Activated naive CD4-positive, alpha-beta T cell treated with anti-CD3 and anti-CD28 coated beads, Interleukin-2, amount 50 U/mL, for 24 hours (primary cell): ENCODE results near the gene DSCAM.
"Not testable (repeated sequence)": the region's sequence is repeated elsewhere in the genome, so short reads cannot be mapped to it uniquely, and the experiment has no call there.

Experiments
- H3K27ac Mint-ChIP-seq: one replicate; pipeline ENCODE4 v1.8.0; 2021; ENCODE audit warnings: mild to moderate bottlenecking, mixed read lengths
- H3K27me3 Mint-ChIP-seq: one replicate; pipeline ENCODE4 v1.8.0; 2021; ENCODE audit warnings: mixed read lengths
- H3K36me3 Mint-ChIP-seq: one replicate; pipeline ENCODE4 v1.8.0; 2021; ENCODE audit warnings: mixed read lengths
- H3K4me1 Mint-ChIP-seq: one replicate; pipeline ENCODE4 v1.8.0; 2021; ENCODE audit warnings: mixed read lengths
- H3K4me3 Mint-ChIP-seq: one replicate; pipeline ENCODE4 v1.8.0; 2021; ENCODE audit warnings: mild to moderate bottlenecking, mixed read lengths
- H3K9me3 Mint-ChIP-seq: one replicate; pipeline ENCODE4 v1.8.0; 2021; ENCODE audit warnings: mixed read lengths

The DSCAM gene

DNA sequence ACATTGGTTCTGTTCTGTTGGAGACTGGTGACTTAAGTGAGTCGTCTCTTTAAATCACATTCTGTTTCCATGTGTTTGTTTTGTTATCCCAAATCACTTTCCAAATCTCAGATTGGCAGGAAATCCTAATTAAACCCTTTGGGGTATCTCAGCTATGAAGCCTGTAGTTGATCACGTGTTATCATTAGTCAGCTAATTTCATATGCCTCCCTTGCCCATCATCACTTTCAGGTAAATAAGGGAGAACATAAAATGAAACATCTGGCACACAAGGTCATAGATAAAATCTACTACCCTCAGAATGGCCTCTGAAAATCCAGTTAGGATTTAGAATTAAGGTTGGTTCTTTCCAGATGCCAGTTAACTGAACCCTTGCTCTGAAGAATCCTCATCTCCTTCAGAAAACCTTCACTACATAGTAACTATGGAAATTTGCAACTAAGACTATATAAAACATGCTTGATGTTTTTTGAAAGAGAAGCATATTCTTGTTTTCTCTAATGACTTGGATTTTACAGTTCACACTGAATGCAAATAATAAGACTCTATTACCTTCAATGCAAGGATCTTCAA lies 401.5 kb downstream of the DSCAM start:
- no peak overlapping the region for H3K4me3 Mint-ChIP-seq
- no peaks in the 10 kb centered on the region for H3K27me3 Mint-ChIP-seq
- no peak overlapping the region for H3K27ac Mint-ChIP-seq
- no peaks in the 10 kb centered on the region for H3K9me3 Mint-ChIP-seq
- no peaks in the 10 kb centered on the region for H3K4me1 Mint-ChIP-seq
- H3K36me3 Mint-ChIP-seq: no peaks in the 10 kb centered on the region

DNA sequence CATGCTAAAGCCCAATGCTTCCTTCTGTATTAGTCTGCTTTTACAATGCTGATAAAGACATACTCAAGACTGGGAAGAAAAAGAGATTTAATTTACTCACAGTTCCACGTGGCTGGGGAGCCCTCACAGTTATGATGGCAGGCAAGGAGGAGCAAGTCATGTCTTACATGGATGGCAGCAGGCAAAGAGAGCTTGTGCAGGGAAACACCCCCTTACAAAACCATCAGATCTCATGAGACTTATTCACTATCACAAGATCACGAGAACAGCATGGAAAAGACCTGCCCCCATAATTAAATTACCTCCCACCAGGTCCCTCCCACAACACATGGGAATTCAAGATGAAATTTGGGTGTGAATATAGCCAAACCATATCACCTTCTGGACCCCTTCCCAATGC lies 407.4 kb downstream of the DSCAM start:
- not testable (repeated sequence) for H3K27me3 Mint-ChIP-seq, H3K36me3 Mint-ChIP-seq, H3K4me3 Mint-ChIP-seq, H3K27ac Mint-ChIP-seq, H3K9me3 Mint-ChIP-seq, H3K4me1 Mint-ChIP-seq

DNA sequence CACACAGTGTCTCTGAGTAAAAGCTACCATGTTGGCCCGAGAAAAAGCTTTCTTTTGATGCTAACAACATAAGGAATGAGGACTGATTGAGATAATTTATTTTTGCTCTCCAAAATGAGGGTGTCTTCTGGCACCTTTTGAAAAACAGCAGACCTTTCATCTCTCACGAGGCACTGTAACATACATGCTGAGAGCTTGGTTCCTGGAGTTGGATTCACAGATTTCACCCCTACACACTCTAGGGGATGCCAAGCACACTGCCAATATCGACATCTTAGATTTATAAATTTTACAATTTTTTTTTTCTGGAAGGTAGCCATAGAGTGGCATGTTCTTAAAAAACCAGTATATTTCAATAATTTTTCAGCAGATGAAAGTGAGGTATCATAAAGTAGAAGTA lies 408.3 kb downstream of the DSCAM start:
- Mint-ChIP-seq H3K9me3 (peaks cover 4% of the 10 kb centered on the region), H3K27ac (no peak overlapping the region), H3K4me3 (no peak overlapping the region), H3K27me3 (no peaks in the 10 kb centered on the region), H3K4me1 (no peaks in the 10 kb centered on the region), H3K36me3 (no peaks in the 10 kb centered on the region)

DNA sequence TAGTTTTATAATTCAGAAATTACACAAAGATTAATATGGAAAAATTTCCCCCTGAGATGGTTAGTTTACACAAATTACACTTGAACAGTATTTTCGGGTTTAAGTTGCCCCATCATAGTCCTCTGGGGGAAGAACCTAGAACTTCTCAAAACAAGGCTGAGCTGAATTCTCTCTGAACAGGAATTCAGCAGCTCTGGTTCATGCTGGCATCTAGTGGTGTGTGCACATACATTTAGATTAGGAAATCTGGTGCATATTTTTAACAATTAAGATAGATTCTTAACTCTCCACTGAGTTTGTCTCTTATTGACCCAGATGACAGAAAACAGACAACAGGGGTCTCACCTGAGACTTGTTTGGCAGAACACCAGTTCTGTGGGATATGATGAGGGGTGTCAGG lies 410.7 kb downstream of the DSCAM start:
- no peaks in the 10 kb centered on the region for H3K27me3 Mint-ChIP-seq
- peaks cover 4% of the 10 kb centered on the region for H3K9me3 Mint-ChIP-seq
- H3K4me1 Mint-ChIP-seq: no peaks in the 10 kb centered on the region
- H3K36me3 Mint-ChIP-seq: no peaks in the 10 kb centered on the region
- H3K4me3 Mint-ChIP-seq: no peak overlapping the region
- H3K27ac Mint-ChIP-seq: no peak overlapping the region

DNA sequence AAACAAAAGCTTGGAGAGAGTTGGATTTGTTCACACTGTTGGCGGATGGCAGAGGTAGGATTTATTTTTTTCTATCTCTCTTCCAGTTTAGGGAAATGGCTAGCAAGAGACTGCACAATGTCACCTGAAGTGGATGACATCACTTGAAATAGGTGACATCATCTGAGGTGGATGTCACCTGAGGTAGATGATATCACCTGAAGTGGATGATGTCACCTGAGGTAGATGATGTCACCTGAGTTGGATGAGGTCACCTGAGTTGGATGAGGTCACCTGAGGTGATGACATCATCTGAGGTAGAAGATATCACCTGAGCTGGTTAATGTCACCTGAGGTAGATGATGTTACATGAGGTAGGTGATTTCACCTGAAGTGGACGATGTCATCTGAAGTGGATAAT lies 413.4 kb downstream of the DSCAM start:
- no peaks in the 10 kb centered on the region for H3K36me3 Mint-ChIP-seq
- no peaks in the 10 kb centered on the region for H3K4me1 Mint-ChIP-seq
- no peak overlapping the region for H3K27ac Mint-ChIP-seq
- H3K4me3 Mint-ChIP-seq: no peak overlapping the region
- H3K9me3 Mint-ChIP-seq: peaks cover 4% of the 10 kb centered on the region
- no peaks in the 10 kb centered on the region for H3K27me3 Mint-ChIP-seq

DNA sequence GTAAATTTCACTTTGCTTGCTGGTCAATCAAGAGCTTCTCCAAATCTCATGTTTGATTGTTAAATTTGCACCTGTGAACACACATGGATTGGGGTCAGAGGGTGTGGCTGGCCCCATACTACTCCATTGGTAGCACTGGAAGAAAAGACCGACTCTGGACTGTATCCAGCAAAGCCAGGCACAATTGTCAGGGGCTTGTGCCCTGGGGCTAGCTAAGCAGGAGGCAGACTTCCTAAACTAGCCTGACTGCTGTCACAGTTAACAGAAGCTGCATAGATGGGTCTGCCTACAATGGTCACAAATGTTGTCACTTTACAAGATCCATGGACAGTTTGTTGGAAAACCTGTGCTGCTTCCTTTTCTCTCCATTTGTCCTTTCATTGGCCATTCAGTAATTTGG lies 421.0 kb downstream of the DSCAM start:
- Mint-ChIP-seq H3K27ac (no peak overlapping the region), H3K4me1 (no peaks in the 10 kb centered on the region), H3K27me3 (no peaks in the 10 kb centered on the region), H3K4me3 (no peak overlapping the region), H3K36me3 (no peaks in the 10 kb centered on the region), H3K9me3 (no peaks in the 10 kb centered on the region)

DNA sequence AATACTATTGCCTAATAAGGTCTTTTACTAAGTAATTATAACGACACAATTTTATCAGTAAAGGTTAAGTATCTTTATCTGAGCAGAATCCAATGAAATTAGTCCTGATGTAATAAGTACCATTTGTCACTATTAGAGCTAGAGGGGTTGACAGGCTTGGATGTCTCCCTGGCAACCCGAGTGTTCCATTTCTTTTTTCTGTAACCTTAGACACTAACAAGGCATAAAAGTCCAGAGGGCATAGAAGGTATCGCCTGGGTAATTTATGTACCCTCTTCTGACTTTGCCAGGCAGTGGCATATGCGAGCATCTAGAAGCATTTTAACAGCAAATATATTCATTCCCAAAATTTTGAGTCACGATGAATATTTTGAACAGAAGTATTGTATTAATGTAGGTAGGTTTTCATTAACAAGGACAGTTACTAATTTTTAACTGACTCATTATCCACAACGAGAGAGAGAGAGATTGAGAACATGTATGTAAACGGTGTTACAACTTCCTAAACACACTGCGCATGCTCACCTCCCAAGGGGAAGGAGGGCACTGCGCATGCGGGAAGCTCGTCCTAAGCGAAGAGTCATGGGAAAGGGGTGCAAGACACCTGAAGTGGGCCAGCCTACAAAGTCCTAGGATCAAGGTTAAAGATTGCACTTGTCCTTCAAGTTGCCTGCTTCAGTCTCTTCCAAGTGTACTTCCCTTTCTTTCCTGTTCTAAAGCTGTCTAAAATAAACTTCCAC lies 423.9 kb downstream of the DSCAM start:
- Mint-ChIP-seq H3K27me3 (no peaks in the 10 kb centered on the region), H3K27ac (no peak overlapping the region), H3K36me3 (no peaks in the 10 kb centered on the region), H3K9me3 (peaks cover 6% of the 10 kb centered on the region), H3K4me3 (no peak overlapping the region), H3K4me1 (no peaks in the 10 kb centered on the region)

DNA sequence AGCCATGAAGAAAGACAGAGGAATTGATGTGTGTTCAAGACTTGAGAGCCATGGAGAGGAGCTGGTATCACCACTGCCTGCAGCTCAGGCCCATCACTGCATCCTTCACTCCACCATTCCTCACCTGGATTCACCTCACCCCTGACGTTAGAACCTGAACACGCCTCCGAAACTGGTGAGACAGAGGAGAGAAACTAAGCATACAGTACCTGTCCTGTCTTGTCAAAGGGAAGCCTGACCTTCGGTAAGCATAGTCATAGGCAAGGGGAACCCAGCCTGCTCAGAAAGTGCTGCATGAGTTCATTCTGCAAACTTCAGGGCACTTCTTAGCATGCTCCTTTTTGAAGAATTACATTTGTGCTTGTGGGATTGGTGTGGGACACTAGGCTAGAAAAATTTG lies 425.8 kb downstream of the DSCAM start:
- H3K4me1 Mint-ChIP-seq: no peaks in the 10 kb centered on the region
- H3K9me3 Mint-ChIP-seq: peaks cover 8% of the 10 kb centered on the region
- H3K27me3 Mint-ChIP-seq: no peaks in the 10 kb centered on the region
- H3K36me3 Mint-ChIP-seq: no peaks in the 10 kb centered on the region
- no peak overlapping the region for H3K4me3 Mint-ChIP-seq
- H3K27ac Mint-ChIP-seq: no peak overlapping the region

DNA sequence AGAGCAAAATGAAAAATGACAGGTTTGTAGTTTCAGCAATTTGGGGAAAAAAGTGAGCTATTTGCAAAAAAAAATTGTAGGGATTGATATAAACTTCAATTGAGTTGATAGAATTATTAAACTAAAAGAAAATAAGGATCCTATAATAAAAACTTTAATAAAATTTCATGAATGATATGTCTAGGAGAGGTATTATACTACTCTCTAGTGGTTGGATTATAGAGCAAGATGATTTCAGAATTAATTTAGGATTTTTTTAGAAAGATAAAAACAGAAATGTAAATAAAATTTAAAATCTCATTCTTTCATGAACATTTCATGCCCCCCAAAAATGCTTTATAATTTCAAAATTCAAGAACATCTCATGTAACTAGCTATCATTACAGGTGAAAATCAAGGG lies 430.4 kb downstream of the DSCAM start:
- no peak overlapping the region for H3K4me3 Mint-ChIP-seq
- H3K27me3 Mint-ChIP-seq: peaks cover 1% of the 10 kb centered on the region
- H3K27ac Mint-ChIP-seq: no peak overlapping the region
- no peaks in the 10 kb centered on the region for H3K4me1 Mint-ChIP-seq
- H3K9me3 Mint-ChIP-seq: peaks cover 8% of the 10 kb centered on the region
- no peaks in the 10 kb centered on the region for H3K36me3 Mint-ChIP-seq

DNA sequence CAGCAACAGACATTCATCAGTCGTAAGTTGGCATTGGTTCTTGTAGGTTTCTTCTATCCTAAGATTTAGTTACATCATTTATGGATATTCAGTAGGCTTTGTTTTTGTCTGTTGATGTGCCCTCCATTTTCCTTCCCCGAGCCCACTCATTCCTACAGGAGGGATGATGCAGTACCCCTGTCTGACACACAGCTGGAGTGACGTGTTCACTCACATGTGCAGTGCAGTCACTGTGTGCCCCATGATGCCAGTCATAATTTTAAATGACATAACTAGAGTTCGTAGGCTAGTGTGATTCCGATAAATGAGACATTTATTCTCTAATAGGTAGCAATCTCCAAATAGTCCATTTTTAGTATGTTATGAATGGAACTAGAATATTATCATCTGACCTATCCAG lies 438.4 kb downstream of the DSCAM start:
- Mint-ChIP-seq H3K27ac (no peak overlapping the region), H3K27me3 (no peaks in the 10 kb centered on the region), H3K4me1 (no peaks in the 10 kb centered on the region), H3K4me3 (no peak overlapping the region), H3K9me3 (peaks cover 12% of the 10 kb centered on the region), H3K36me3 (no peaks in the 10 kb centered on the region)

DNA sequence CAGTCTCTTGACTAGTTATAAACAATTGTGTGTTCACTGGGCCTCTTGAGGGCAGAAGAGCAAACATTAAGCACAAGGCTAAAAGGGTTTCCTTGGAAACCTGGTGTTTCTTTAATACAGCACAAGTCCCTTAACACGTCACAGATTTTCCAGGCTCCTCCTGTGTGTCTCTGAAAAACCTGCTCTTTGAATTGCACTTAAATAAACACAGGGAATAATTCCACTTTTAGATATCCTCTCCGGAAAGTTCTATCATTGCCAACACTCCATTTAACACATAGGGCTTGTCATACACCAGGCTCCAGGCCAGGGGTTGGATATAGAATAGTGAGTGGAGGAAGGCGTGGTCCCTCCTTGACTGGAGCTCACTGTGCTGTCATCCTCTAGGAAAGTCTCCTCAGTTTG lies 442.6 kb downstream of the DSCAM start:
- Mint-ChIP-seq H3K36me3 (no peaks in the 10 kb centered on the region), H3K4me3 (no peak overlapping the region), H3K27ac (no peak overlapping the region), H3K9me3 (no peaks in the 10 kb centered on the region), H3K4me1 (no peaks in the 10 kb centered on the region), H3K27me3 (no peaks in the 10 kb centered on the region)

DNA sequence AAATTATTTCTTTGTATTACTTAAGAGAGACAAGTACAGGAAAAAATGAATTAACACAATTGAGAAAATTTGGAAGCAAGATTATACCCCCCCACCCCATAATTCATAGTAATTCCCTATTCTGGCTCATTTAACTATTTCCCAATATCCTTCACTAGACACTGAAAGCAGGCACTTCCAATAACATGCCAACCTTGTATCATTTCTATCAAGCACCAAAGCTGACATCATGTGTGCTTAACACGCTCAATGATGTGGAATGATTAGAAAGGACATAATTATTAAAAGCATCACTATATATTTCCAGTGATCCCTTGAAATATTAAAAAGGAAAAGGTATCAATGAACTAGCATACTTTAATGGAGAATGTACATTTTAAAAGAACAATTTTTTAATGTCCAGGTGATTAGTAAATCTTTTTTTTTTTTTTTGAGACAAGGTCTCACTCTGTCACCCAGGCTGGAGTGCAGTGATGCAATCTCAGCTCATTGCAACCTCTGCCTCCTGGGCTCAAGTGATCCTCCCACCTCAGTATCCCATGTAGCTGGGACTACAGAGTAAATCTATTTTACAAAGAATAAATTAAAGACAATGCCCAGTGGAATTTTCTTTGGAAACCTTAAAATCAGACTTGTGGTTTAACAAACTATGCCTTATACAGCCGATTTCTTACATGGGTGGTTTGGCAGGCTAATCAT lies 443.9 kb downstream of the DSCAM start:
- Mint-ChIP-seq H3K36me3 (no peaks in the 10 kb centered on the region), H3K4me3 (no peak overlapping the region), H3K27ac (no peak overlapping the region), H3K4me1 (no peaks in the 10 kb centered on the region), H3K27me3 (no peaks in the 10 kb centered on the region), H3K9me3 (no peaks in the 10 kb centered on the region)

DNA sequence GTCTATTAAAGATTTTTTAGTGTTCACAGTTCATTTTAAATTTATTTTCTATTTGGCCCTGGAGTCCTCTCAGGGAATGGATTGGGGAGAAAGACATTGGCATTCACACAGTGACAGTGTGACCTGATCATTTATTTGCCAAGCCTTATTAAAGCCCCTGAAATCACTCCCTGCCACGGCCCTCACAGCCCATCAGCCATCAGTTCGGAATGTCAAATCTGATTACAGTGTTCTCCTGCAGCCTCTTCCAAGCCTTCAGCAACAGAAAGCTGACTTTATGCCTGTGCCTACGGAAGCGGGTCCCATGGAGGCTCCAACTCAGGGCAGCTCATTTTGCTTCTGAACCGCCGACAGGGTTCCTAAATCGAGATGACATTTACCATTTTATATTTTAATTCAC lies 451.2 kb downstream of the DSCAM start:
- Mint-ChIP-seq H3K4me1 (no peaks in the 10 kb centered on the region), H3K27me3 (no peaks in the 10 kb centered on the region), H3K9me3 (peaks cover 9% of the 10 kb centered on the region), H3K4me3 (no peak overlapping the region), H3K27ac (no peak overlapping the region), H3K36me3 (no peaks in the 10 kb centered on the region)

DNA sequence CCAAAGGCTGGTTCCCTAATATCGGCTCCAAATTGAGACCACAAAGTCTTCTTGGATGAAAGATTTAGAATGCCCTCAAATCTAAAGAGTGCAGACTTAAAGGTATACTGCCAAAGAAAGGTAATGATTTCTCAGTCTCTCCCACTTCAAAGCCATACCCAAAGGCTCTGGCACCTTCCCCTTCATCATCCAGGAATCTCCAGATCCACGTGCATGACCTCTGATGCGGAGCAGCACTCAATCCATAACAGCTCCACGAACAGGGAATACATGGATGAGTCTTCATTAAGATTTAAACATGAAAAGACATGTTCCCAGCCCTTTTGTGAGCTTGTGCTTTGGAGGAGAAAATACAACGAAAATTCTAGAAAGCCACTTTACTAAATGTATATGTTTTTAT lies 453.9 kb downstream of the DSCAM start:
- Mint-ChIP-seq H3K36me3 (no peaks in the 10 kb centered on the region), H3K4me3 (no peak overlapping the region), H3K27me3 (peaks cover 1% of the 10 kb centered on the region), H3K9me3 (peaks cover 9% of the 10 kb centered on the region), H3K27ac (no peak overlapping the region), H3K4me1 (no peaks in the 10 kb centered on the region)

DNA sequence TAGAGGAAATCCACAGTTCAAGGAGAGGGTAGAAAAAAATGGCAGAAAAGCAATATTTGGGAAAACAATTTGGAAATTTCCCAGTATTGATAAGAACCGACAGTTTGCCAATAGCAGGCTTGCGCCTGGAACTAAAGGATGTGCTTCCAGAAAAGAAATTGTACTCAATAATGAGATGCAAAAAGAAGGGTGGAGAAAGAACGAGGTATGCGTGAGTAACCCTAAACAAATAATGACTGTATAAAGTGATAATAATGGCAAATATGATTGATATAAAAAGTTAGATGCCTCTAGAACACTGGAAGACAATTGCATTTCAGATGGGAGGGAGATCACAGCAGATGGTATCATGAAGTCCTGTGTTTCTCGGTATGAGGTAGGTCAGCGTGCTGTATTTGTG lies 458.9 kb downstream of the DSCAM start:
- no peak overlapping the region for H3K4me3 Mint-ChIP-seq
- H3K27ac Mint-ChIP-seq: no peak overlapping the region
- H3K9me3 Mint-ChIP-seq: no peaks in the 10 kb centered on the region
- no peaks in the 10 kb centered on the region for H3K4me1 Mint-ChIP-seq
- peaks cover 3% of the 10 kb centered on the region for H3K27me3 Mint-ChIP-seq
- H3K36me3 Mint-ChIP-seq: no peaks in the 10 kb centered on the region

DNA sequence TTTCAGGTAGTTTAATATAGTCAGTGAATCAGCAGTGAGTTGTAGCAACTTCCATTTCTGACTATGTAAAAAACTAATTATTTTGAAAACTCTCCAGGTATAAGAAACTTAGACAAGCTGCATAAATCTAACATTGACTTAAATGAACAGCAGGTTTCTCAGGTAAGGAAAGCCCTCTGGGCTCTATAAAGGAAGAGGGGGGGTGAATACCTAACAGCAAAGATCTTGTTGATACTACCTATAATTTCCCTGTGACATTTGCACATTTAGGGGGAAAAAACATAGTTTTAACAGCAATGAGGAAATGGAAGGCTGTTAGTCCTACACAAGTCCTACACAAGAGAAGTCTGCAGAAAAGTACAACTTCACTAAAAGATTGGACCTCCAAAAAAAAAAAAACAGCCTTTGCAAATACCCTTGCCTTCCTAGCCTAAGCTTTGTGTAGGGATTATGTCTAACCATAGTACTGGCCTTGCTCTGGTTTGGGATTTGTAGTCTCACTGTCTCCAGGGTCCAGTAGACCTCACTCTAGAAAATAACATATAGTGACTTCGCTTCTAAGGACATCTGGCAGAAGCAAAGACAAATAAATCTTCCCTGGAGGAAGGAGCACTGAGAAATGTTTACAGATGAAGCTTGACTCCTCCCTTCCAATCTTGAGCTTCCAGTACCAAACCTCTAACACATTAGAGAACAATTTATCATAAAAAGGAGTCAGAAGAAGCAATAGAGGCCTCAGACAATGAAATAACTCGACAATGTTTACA lies 459.8 kb downstream of the DSCAM start:
- peaks cover 3% of the 10 kb centered on the region for H3K27me3 Mint-ChIP-seq
- H3K36me3 Mint-ChIP-seq: no peaks in the 10 kb centered on the region
- H3K9me3 Mint-ChIP-seq: no peaks in the 10 kb centered on the region
- H3K4me1 Mint-ChIP-seq: no peaks in the 10 kb centered on the region
- H3K4me3 Mint-ChIP-seq: no peak overlapping the region
- H3K27ac Mint-ChIP-seq: no peak overlapping the region
